Nephron (organoid): ENCODE data around the gene TMIGD3.

Experiments used
- H3K27ac Mint-ChIP-seq, 3 experiments: 2 replicates each; pipeline ENCODE4 v1.8.0; 2020; ENCODE audit warnings: mixed read lengths in 3 of 3, mild to moderate bottlenecking in 2 of 3, moderate library complexity in 1 of 3
- H3K27me3 Mint-ChIP-seq: 2 replicates; pipeline ENCODE4 v1.8.0; 2021; ENCODE audit warnings: low read depth, mild to moderate bottlenecking, moderate library complexity, mixed read lengths
- H3K36me3 Mint-ChIP-seq: 2 replicates; pipeline ENCODE4 v1.8.0; 2020; ENCODE audit warnings: low read depth, mixed read lengths
- H3K4me1 Mint-ChIP-seq: 2 replicates; pipeline ENCODE4 v1.8.0; 2020; ENCODE audit warnings: mixed read lengths
- H3K4me3 Mint-ChIP-seq, 3 experiments: 2 replicates each; pipeline ENCODE4 v1.8.0; 2020; ENCODE audit warnings: mild to moderate bottlenecking in 3 of 3, mixed read lengths in 3 of 3, moderate library complexity in 2 of 3
- H3K9me3 Mint-ChIP-seq: 2 replicates; pipeline ENCODE4 v1.8.0; 2020; ENCODE audit warnings: mixed read lengths
- CTCF ChIP-seq, 3 experiments: fragments of 200-600 bp; sonication (generic); IDR thresholded peaks; one replicate each; pipeline ENCODE4 v1.5.0; 2021; ENCODE audit warnings: antibody characterized with exemption in 3 of 3; ENCODE audit not compliant: unreplicated experiment in 3 of 3

The TMIGD3 gene

GRCh38 chr1:111505641-111506119 is 2.2 kb upstream of the TMIGD3 start:
- no peaks in the 10 kb centered on the region for H3K36me3 Mint-ChIP-seq
- H3K9me3 Mint-ChIP-seq = no peaks in the 10 kb centered on the region
- H3K27me3 Mint-ChIP-seq = peaks cover 7% of the 10 kb centered on the region
- no peak overlapping the region for H3K4me3 Mint-ChIP-seq
- H3K4me1 Mint-ChIP-seq = peaks cover 8% of the 10 kb centered on the region
- TF ChIP-seq CTCF (IDR thresholded peaks at IDR 0.05; ENCODE audit: unreplicated experiment in 3 of 3) = no peak
- no peak overlapping the region for H3K27ac Mint-ChIP-seq

GRCh38 chr1:111504097-111504496 is 664 bp upstream of the TMIGD3 start:
- no peak for TF ChIP-seq CTCF (IDR thresholded peaks at IDR 0.05; ENCODE audit: unreplicated experiment in 3 of 3)
- H3K9me3 Mint-ChIP-seq = no peaks in the 10 kb centered on the region

GRCh38 chr1:111501645-111502044 is 1.8 kb downstream of the TMIGD3 start:
- no peak overlapping the region for H3K4me3 Mint-ChIP-seq
- H3K27ac Mint-ChIP-seq = no peak overlapping the region
- no peaks in the 10 kb centered on the region for H3K36me3 Mint-ChIP-seq
- peaks cover 20% of the 10 kb centered on the region for H3K27me3 Mint-ChIP-seq
- H3K9me3 Mint-ChIP-seq = no peaks in the 10 kb centered on the region
- no peaks in the 10 kb centered on the region for H3K4me1 Mint-ChIP-seq
- TF ChIP-seq CTCF (IDR thresholded peaks at IDR 0.05; ENCODE audit: unreplicated experiment in 3 of 3) = no peak

More at GRCh38 chr1:111504097-111504496, 664 bp upstream of the TMIGD3 start:
- H3K4me3 Mint-ChIP-seq = no peak overlapping the region
- H3K4me1 Mint-ChIP-seq = peaks cover 8% of the 10 kb centered on the region
- H3K27me3 Mint-ChIP-seq = peaks cover 20% of the 10 kb centered on the region
- H3K36me3 Mint-ChIP-seq = no peaks in the 10 kb centered on the region
- no peak overlapping the region for H3K27ac Mint-ChIP-seq

- Mint-ChIP-seq H3K27me3 (peaks cover 20% of the 10 kb centered on the region), H3K4me1 (no peaks in the 10 kb centered on the region), H3K36me3 (no peaks in the 10 kb centered on the region), H3K27ac (no peak overlapping the region), H3K9me3 (peaks cover 4% of the 10 kb centered on the region), H3K4me3 (no peak overlapping the region)
- TF ChIP-seq CTCF (IDR thresholded peaks at IDR 0.05; ENCODE audit: unreplicated experiment in 3 of 3) = no peak
Measured at GRCh38 chr1:111499026-111499785, 4.2 kb downstream of the TMIGD3 start.

GRCh38 chr1:111497592-111497991 is 5.8 kb downstream of the TMIGD3 start:
- H3K9me3 Mint-ChIP-seq = peaks cover 5% of the 10 kb centered on the region
- H3K4me3 Mint-ChIP-seq = no peak overlapping the region
- no peak for TF ChIP-seq CTCF (IDR thresholded peaks at IDR 0.05; ENCODE audit: unreplicated experiment in 3 of 3)
- H3K27me3 Mint-ChIP-seq = peaks cover 20% of the 10 kb centered on the region
- no peak overlapping the region for H3K27ac Mint-ChIP-seq
- H3K36me3 Mint-ChIP-seq = no peaks in the 10 kb centered on the region
- no peaks in the 10 kb centered on the region for H3K4me1 Mint-ChIP-seq

GRCh38 chr1:111496398-111496797 is 7.0 kb downstream of the TMIGD3 start:
- Mint-ChIP-seq H3K27me3 (peaks cover 20% of the 10 kb centered on the region), H3K9me3 (peaks cover 5% of the 10 kb centered on the region), H3K4me3 (no peak overlapping the region), H3K36me3 (no peaks in the 10 kb centered on the region), H3K27ac (no peak overlapping the region), H3K4me1 (no peaks in the 10 kb centered on the region)
- TF ChIP-seq CTCF (IDR thresholded peaks at IDR 0.05; ENCODE audit: unreplicated experiment in 3 of 3) = no peak
